IMR-90 (cell line): Measurements from ENCODE around the gene ATP12A. TPM values are rescaled to one million over a fixed set of nuclear protein-coding genes. Genes with fewer than 3 reads are reported as not detected.

Experiments used
- ATAC-seq: fragments of 200-7000 bp; cut with Tn5 transposase; 2 replicates; pipeline ENCODE4 v1.9.1; 2020; ENCODE audit warnings: low read depth, mild to moderate bottlenecking, moderate library complexity
- BruUV-seq: library from RNA; stranded (reverse); fragments of 400-500 nt; replicated peaks from 2 replicates; lab custom pipeline; 2021; lab: Mats Ljungman, UMichigan
- CTCF ChIA-PET: fragments of 300-600 bp; formaldehyde crosslinking; extraction: SDS; loops from one replicate; lab custom pipeline; 2021; ENCODE audit warnings: antibody characterized with exemption; lab: Yijun Ruan, JAX
- POLR2A ChIA-PET: fragments of 300-600 bp; sonication (Branson Sonifier 250); formaldehyde crosslinking; loops from one replicate; lab custom pipeline; 2022; ENCODE audit warnings: antibody characterized with exemption; ENCODE audit not compliant: unreplicated experiment; lab: Charles Lee
- DNase-seq: peaks from one replicate; pipeline ENCODE4 v3.0.0; 2013
- H2AFZ ChIP-seq: replicated peaks from 2 replicates; pipeline ENCODE3; 2013; ENCODE audit warnings: low read length, mild to moderate bottlenecking; ENCODE audit not compliant: poor library complexity
- H2AK5ac ChIP-seq: 2 replicates; pipeline ENCODE4 v1.6.1; 2013; ENCODE audit warnings: low read depth, low read length, inconsistent platforms
- H2AK9ac ChIP-seq: replicated peaks from 2 replicates; pipeline ENCODE3; 2013; ENCODE audit warnings: mild to moderate bottlenecking, low read depth, low read length, moderate library complexity; ENCODE audit not compliant: poor library complexity
- H2BK120ac ChIP-seq: 2 replicates; pipeline ENCODE4 v1.6.1; 2013; ENCODE audit warnings: low read depth, low read length, inconsistent platforms
- H2BK15ac ChIP-seq: 3 replicates; pipeline ENCODE4 v1.6.1; 2013; ENCODE audit warnings: low read depth, low read length, inconsistent platforms
- H2BK20ac ChIP-seq: 2 replicates; pipeline ENCODE4 v1.6.1; 2013; ENCODE audit warnings: low read depth, mild to moderate bottlenecking, inconsistent platforms, low read length, moderate library complexity
- H2BK5ac ChIP-seq: 2 replicates; pipeline ENCODE4 v1.6.1; 2013; ENCODE audit warnings: mild to moderate bottlenecking, low read depth, low read length, inconsistent platforms; ENCODE audit not compliant: poor library complexity, severe bottlenecking
- H3K14ac ChIP-seq: replicated peaks from 2 replicates; pipeline ENCODE4 v1.6.1; 2013; ENCODE audit warnings: low read depth, low read length, inconsistent platforms
- H3K18ac ChIP-seq: 2 replicates; pipeline ENCODE4 v1.6.1; 2013; ENCODE audit warnings: low read depth, low read length, control low read depth
- H3K23ac ChIP-seq: 2 replicates; pipeline ENCODE4 v1.6.1; 2013; ENCODE audit warnings: low read depth, low read length, inconsistent platforms
- H3K27ac ChIP-seq: 2 replicates; pipeline ENCODE4 v1.5.1; 2013; ENCODE audit warnings: mild to moderate bottlenecking, control low read depth, low read length; ENCODE audit not compliant: insufficient read depth
- H3K27me3 ChIP-seq: 2 replicates; pipeline ENCODE4 v1.6.1; 2013; ENCODE audit warnings: low read length; ENCODE audit not compliant: control insufficient read depth, insufficient read depth
- H3K36me3 ChIP-seq: 2 replicates; pipeline ENCODE4 v1.6.1; 2013; ENCODE audit warnings: low read length, mixed read lengths; ENCODE audit not compliant: control insufficient read depth, insufficient read depth
- H3K4ac ChIP-seq: 2 replicates; pipeline ENCODE4 v1.6.1; 2013; ENCODE audit warnings: low read depth, low read length, inconsistent platforms
- H3K4me1 ChIP-seq: 2 replicates; pipeline ENCODE4 v1.6.1; 2013; ENCODE audit warnings: low read length, mixed read lengths; ENCODE audit not compliant: control insufficient read depth, insufficient read depth
- H3K4me2 ChIP-seq: 2 replicates; pipeline ENCODE4 v1.6.1; 2013; ENCODE audit warnings: low read depth, mild to moderate bottlenecking, control low read depth, low read length, moderate library complexity
- H3K4me3 ChIP-seq: 2 replicates; pipeline ENCODE4 v1.5.1; 2013; ENCODE audit warnings: low read depth, mild to moderate bottlenecking, control low read depth, low read length, moderate library complexity; ENCODE audit not compliant: insufficient read depth
- H3K56ac ChIP-seq: 2 replicates; pipeline ENCODE4 v1.6.1; 2013; ENCODE audit warnings: low read length, inconsistent platforms; ENCODE audit not compliant: insufficient read depth; ENCODE audit errors: extremely low read depth
- H3K79me1 ChIP-seq, 2 experiments: 2 replicates each; pipeline ENCODE4 v1.6.1; 2013; ENCODE audit warnings: low read length in 2 of 2, inconsistent platforms in 1 of 2, low read depth in 1 of 2
- H3K9ac ChIP-seq: 2 replicates; pipeline ENCODE4 v1.6.1; 2013; ENCODE audit warnings: low read depth, low read length, control low read depth
- H3K9me1 ChIP-seq: 2 replicates; pipeline ENCODE4 v1.6.1; 2013; ENCODE audit warnings: low read length, inconsistent platforms; ENCODE audit not compliant: insufficient read depth
- H3K9me3 ChIP-seq: 2 replicates; pipeline ENCODE4 v1.6.1; 2013; ENCODE audit warnings: low read length; ENCODE audit not compliant: control insufficient read depth, insufficient read depth
- H4K20me1 ChIP-seq: 2 replicates; pipeline ENCODE4 v1.6.1; 2013; ENCODE audit warnings: low read length, inconsistent platforms; ENCODE audit not compliant: insufficient read depth
- H4K5ac ChIP-seq: 2 replicates; pipeline ENCODE4 v1.6.1; 2013; ENCODE audit warnings: mild to moderate bottlenecking, low read depth, low read length, control low read depth
- H4K8ac ChIP-seq, 2 experiments: 2 replicates each; pipeline ENCODE4 v1.6.1; 2013; ENCODE audit warnings: low read depth in 2 of 2, low read length in 2 of 2, control low read depth in 1 of 2, inconsistent platforms in 1 of 2
- H4K91ac ChIP-seq: 2 replicates; pipeline ENCODE4 v1.6.1; 2013; ENCODE audit warnings: low read depth, low read length, inconsistent platforms; ENCODE audit not compliant: insufficient read depth
- BHLHE40 ChIP-seq: fragments of 150-350 bp; IDR thresholded peaks from 2 replicates; pipeline ENCODE4 v1.6.1; 2016; ENCODE audit warnings: mild to moderate bottlenecking, low read depth, low read length
- CEBPB ChIP-seq: IDR thresholded peaks from 2 replicates; pipeline ENCODE4 v1.6.1; 2012; ENCODE audit warnings: low read depth, low read length, improper control_type of control experiment
- FOS ChIP-seq: fragments of 150-350 bp; IDR thresholded peaks from 2 replicates; pipeline ENCODE4 v1.6.1; 2016; ENCODE audit warnings: low read depth, low read length
- MAZ ChIP-seq: IDR thresholded peaks from 2 replicates; pipeline ENCODE4 v1.6.1; 2012; ENCODE audit warnings: low read depth, mild to moderate bottlenecking, low read length, improper control_type of control experiment, moderate library complexity, borderline replicate concordance
- MXI1 ChIP-seq: IDR thresholded peaks from 2 replicates; pipeline ENCODE4 v1.6.1; 2012; ENCODE audit warnings: low read depth, mild to moderate bottlenecking, low read length, moderate library complexity, borderline replicate concordance
- NFE2L2 ChIP-seq: fragments of 150-350 bp; IDR thresholded peaks from 2 replicates; pipeline ENCODE4 v1.6.1; 2016; ENCODE audit warnings: low read depth, mild to moderate bottlenecking, low read length
- RAD21 ChIP-seq: IDR thresholded peaks from 2 replicates; pipeline ENCODE4 v1.6.1; 2012; ENCODE audit warnings: low read length, improper control_type of control experiment
- RFX5 ChIP-seq: IDR thresholded peaks from 2 replicates; pipeline ENCODE4 v1.8.0; 2012; ENCODE audit warnings: low read depth, mild to moderate bottlenecking, low read length, moderate library complexity
- SMC3 ChIP-seq: fragments of 150-350 bp; IDR thresholded peaks from 2 replicates; pipeline ENCODE4 v1.6.1; 2016; ENCODE audit warnings: low read depth, mild to moderate bottlenecking, antibody characterized with exemption, low read length, moderate library complexity
- WGBS, 2 experiments: methylation state at CpG; one replicate each; pipeline versions ENCODE4 v1.1.5 to v1.1.7; 2013; ENCODE audit warnings: missing lambda C conversion rate in 2 of 2; ENCODE audit not compliant: insufficient read length in 1 of 2; ENCODE audit errors: extremely low coverage in 2 of 2; 5-methylcytosine and 5-hydroxymethylcytosine counted together
- dilution Hi-C: fragments of 300-500 bp; cut with HindIII; formaldehyde crosslinking; loops from one replicate; pipeline ENCODE4 v1.14.3; 2018; ENCODE audit warnings: low sequenced_read_pairs; ENCODE audit not compliant: unreplicated experiment
- in situ Hi-C: fragments of 300-500 bp; cut with MboI; formaldehyde crosslinking; loops from 3 replicates; pipeline ENCODE4 v1.14.3; 2019; ENCODE audit warnings: low sequenced_read_pairs, inconsistent platforms, mixed read lengths
- intact Hi-C: fragments of 100-400 bp; cut with micrococcal nuclease; formaldehyde crosslinking; loops from 2 replicates; pipeline ENCODE4 v1.10.0; 2022
- polyA plus RNA-seq, 3 experiments: library from polyadenylated mRNA; depleted of rRNA; stranded (reverse); fragments of >200 nt; gene quantifications; 2 replicates each; pipeline ENCODE4 v1.2.3, GENCODE V29; 2012; ENCODE audit warnings: low replicate concordance in 1 of 3
- total RNA-seq: library from RNA; depleted of rRNA; stranded (reverse); fragments of >200 nt; gene quantifications from 2 replicates; pipeline ENCODE4 v1.2.3, GENCODE V29; 2012
- TF ChIP-seq, protein P1 (sequence below): conservative IDR thresholded peaks from 2 replicates; pipeline ENCODE4 v1.5.1; 2012; ENCODE audit warnings: mild to moderate bottlenecking, low read depth, low read length, improper control_type of control experiment

The ATP12A gene
- total and polyA plus RNA-seq, 2 of the 4 experiments (the other 2 are of a cell fraction): not detected

DNA sequence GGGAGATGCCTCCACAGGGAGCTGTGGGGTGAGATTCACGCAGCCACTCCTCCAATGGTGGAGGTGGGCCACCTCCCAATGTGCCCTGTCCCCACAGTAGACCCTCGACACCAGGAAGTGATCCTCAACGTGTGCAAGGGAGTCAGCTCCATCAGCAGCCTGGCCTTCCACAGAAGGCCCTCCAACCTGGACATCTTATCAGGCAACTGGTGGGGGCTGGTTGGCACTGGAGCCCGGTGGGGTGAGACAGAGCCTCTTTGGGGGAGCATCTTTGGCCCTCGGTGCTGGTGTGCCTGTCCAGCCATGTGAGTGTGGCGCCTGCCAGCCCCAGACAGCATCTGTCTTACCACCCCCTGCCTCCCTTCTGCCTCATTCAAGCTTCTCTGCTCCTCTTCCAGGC lies 64.0 kb downstream of the ATP12A start:
- ATAC-seq (no peak), DNase-seq (no peak)
- no peak overlapping the region for H2AK5ac ChIP-seq
- H4K8ac ChIP-seq: no peak overlapping the region
- H3K14ac ChIP-seq: no peak overlapping the region
- H3K4me2 ChIP-seq: no peak overlapping the region
- no peak overlapping the region for H4K5ac ChIP-seq
- H2AFZ ChIP-seq: no peak overlapping the region
- peaks cover 36% of the 10 kb centered on the region for H3K27me3 ChIP-seq
- no peak for TF ChIP-seq CEBPB
- no peak for TF ChIP-seq RFX5
- TF ChIP-seq FOS: no peak
- no peak for TF ChIP-seq MAZ
- TF ChIP-seq BHLHE40: no peak
- TF ChIP-seq MXI1: no peak
- TF ChIP-seq NFE2L2: no peak
- TF ChIP-seq, protein P1, sequence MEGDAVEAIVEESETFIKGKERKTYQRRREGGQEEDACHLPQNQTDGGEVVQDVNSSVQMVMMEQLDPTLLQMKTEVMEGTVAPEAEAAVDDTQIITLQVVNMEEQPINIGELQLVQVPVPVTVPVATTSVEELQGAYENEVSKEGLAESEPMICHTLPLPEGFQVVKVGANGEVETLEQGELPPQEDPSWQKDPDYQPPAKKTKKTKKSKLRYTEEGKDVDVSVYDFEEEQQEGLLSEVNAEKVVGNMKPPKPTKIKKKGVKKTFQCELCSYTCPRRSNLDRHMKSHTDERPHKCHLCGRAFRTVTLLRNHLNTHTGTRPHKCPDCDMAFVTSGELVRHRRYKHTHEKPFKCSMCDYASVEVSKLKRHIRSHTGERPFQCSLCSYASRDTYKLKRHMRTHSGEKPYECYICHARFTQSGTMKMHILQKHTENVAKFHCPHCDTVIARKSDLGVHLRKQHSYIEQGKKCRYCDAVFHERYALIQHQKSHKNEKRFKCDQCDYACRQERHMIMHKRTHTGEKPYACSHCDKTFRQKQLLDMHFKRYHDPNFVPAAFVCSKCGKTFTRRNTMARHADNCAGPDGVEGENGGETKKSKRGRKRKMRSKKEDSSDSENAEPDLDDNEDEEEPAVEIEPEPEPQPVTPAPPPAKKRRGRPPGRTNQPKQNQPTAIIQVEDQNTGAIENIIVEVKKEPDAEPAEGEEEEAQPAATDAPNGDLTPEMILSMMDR: no peak
- no peak for TF ChIP-seq SMC3
- TF ChIP-seq RAD21: no peak
- H4K20me1 ChIP-seq: no peaks in the 10 kb centered on the region
- H3K9me3 ChIP-seq: no peaks in the 10 kb centered on the region
- H4K91ac ChIP-seq: no peak overlapping the region
- no peak overlapping the region for H3K4me3 ChIP-seq
- H3K79me1 ChIP-seq: no peaks in the 10 kb centered on the region
- ChIA-PET CTCF (no interaction called here), POLR2A (no interaction called here)
- no peak overlapping the region for H3K56ac ChIP-seq
- H3K36me3 ChIP-seq: no peaks in the 10 kb centered on the region
- no peaks in the 10 kb centered on the region for H3K9me1 ChIP-seq
- no peak overlapping the region for H3K27ac ChIP-seq
- H3K9ac ChIP-seq: no peak overlapping the region
- intact Hi-C loops (no loop called here), dilution Hi-C loops (no loop called here), in situ Hi-C loops (no loop called here)
- H2AK9ac ChIP-seq: no peak overlapping the region
- H2BK120ac ChIP-seq: no peak overlapping the region
- H3K4me1 ChIP-seq: no peaks in the 10 kb centered on the region
- H3K4ac ChIP-seq: no peak overlapping the region
- no peak overlapping the region for H2BK20ac ChIP-seq
- H3K23ac ChIP-seq: no peak overlapping the region
- BruUV-seq: no TSS peak
- no peak overlapping the region for H2BK15ac ChIP-seq
- no CpG with 5 or more reads among the region's 6 CpGs for WGBS, 2 experiments
- H2BK5ac ChIP-seq: no peak overlapping the region
- H3K18ac ChIP-seq: no peak overlapping the region
